H1 (cell line): Measurements from ENCODE around the gene LSM7. TPM values are rescaled to one million over a fixed set of nuclear protein-coding genes. Genes with fewer than 3 reads are reported as not detected.

ENCODE experiments used
- CTCF ChIA-PET: fragments of 300-600 bp; sonication (Branson Sonifier 250); formaldehyde crosslinking; loops from one replicate; lab custom pipeline; 2021; ENCODE audit not compliant: partially characterized antibody; lab: Charles Lee
- POLR2A ChIA-PET: fragments of 300-600 bp; sonication (Branson Sonifier 250); formaldehyde crosslinking; loops from one replicate; lab custom pipeline; 2021; ENCODE audit warnings: inconsistent platforms; ENCODE audit not compliant: partially characterized antibody; lab: Charles Lee
- DNase-seq, 2 experiments: peaks; one replicate each; pipeline versions ENCODE4 v3.0.0 to v3.0.0-alpha.2; 2010 to 2022; ENCODE audit warnings: low spot score in 2 of 2, low read depth in 1 of 2, mixed read lengths in 1 of 2
- FAIRE-seq: peaks from 2 replicates; lab custom pipeline; 2011; peaks lifted over from hg19 to GRCh38; lab: Jason Lieb, UNC
- H2AFZ ChIP-seq: 2 replicates; pipeline ENCODE4 v1.8.1; 2012; ENCODE audit warnings: low read length, inconsistent platforms
- H2AK5ac ChIP-seq: 2 replicates; pipeline ENCODE4 v1.6.1; 2013; ENCODE audit warnings: low read depth, low read length
- H2BK120ac ChIP-seq: replicated peaks from 2 replicates; pipeline ENCODE3; 2013; ENCODE audit warnings: low read depth, low read length, inconsistent platforms
- H2BK12ac ChIP-seq: 2 replicates; pipeline ENCODE4 v1.6.1; 2013; ENCODE audit warnings: low read depth, low read length
- H2BK15ac ChIP-seq: 2 replicates; pipeline ENCODE4 v1.6.1; 2013; ENCODE audit warnings: low read length
- H2BK20ac ChIP-seq: 2 replicates; pipeline ENCODE4 v1.6.1; 2013; ENCODE audit warnings: low read length
- H2BK5ac ChIP-seq: 2 replicates; pipeline ENCODE4 v1.6.1; 2013; ENCODE audit warnings: low read depth, low read length
- H3K14ac ChIP-seq: 2 replicates; pipeline ENCODE4 v1.6.1; 2013; ENCODE audit warnings: inconsistent platforms; ENCODE audit not compliant: insufficient read length
- H3K18ac ChIP-seq: 2 replicates; pipeline ENCODE4 v1.6.1; 2013; ENCODE audit warnings: low read length; ENCODE audit errors: extremely low read depth
- H3K23ac ChIP-seq: 2 replicates; pipeline ENCODE4 v1.6.1; 2013; ENCODE audit warnings: inconsistent platforms; ENCODE audit not compliant: insufficient read length
- H3K23me2 ChIP-seq: 2 replicates; pipeline ENCODE4 v1.6.1; 2013; ENCODE audit warnings: low read depth, low read length
- H3K27ac ChIP-seq: 2 replicates; pipeline ENCODE4 v1.6.1; 2011; ENCODE audit warnings: low read depth, low read length, inconsistent platforms
- H3K27me3 ChIP-seq, 4 experiments: replicated peaks in 1 of 4; 1 replicate in 1 of 4; 2 replicates in 3 of 4; pipeline versions ENCODE4 v1.6.1 to v1.8.1; 2011 to 2013; ENCODE audit warnings: low read length in 3 of 4, mild to moderate bottlenecking in 3 of 4, inconsistent platforms in 2 of 4, mixed read lengths in 2 of 4, moderate library complexity in 1 of 4; ENCODE audit not compliant: control insufficient read depth in 3 of 4, insufficient read depth in 3 of 4; ENCODE audit errors: extremely low read depth in 1 of 4
- H3K36me3 ChIP-seq, 4 experiments: 2 replicates each; pipeline versions ENCODE4 v1.6.1 to v1.8.1; 2011 to 2013; ENCODE audit warnings: mild to moderate bottlenecking in 4 of 4, low read length in 3 of 4, moderate library complexity in 2 of 4, control low read depth in 1 of 4, inconsistent platforms in 1 of 4; ENCODE audit not compliant: insufficient read depth in 4 of 4, control insufficient read depth in 2 of 4
- H3K4ac ChIP-seq: replicated peaks from 2 replicates; pipeline ENCODE3; 2013; ENCODE audit warnings: low read length, low read depth, mixed read lengths, inconsistent platforms; ENCODE audit not compliant: insufficient read length
- H3K4me1 ChIP-seq, 4 experiments: replicated peaks in 1 of 4; 1 replicate in 1 of 4; 2 replicates in 3 of 4; pipeline versions ENCODE4 v1.6.1 to v1.8.1; 2011 to 2013; ENCODE audit warnings: low read length in 3 of 4, inconsistent platforms in 2 of 4, mixed read lengths in 1 of 4; ENCODE audit not compliant: insufficient read depth in 4 of 4, control insufficient read depth in 3 of 4
- H3K4me2 ChIP-seq, 2 experiments: 2 replicates each; pipeline versions ENCODE4 v1.6.1 to v1.8.1; 2011 to 2013; ENCODE audit warnings: low read depth in 2 of 2, low read length in 2 of 2, control low read depth in 1 of 2, inconsistent platforms in 1 of 2, mild to moderate bottlenecking in 1 of 2; ENCODE audit not compliant: insufficient read depth in 1 of 2
- H3K4me3 ChIP-seq, 4 experiments: fragments of 200-600, 300-600 bp in 1 of 4; sonication (generic), shearing (Covaris generic), sonication (Bioruptor Twin) in 1 of 4; 2 replicates each; pipeline versions ENCODE4 v1.5.1 to v1.8.1; 2011 to 2016; ENCODE audit warnings: low read length in 4 of 4, low read depth in 3 of 4, control low read depth in 2 of 4, inconsistent platforms in 2 of 4, mild to moderate bottlenecking in 2 of 4, mixed read lengths in 1 of 4, moderate library complexity in 1 of 4; ENCODE audit not compliant: insufficient read depth in 2 of 4; ENCODE audit errors: extremely low read depth in 1 of 4
- H3K56ac ChIP-seq: replicated peaks from 2 replicates; pipeline ENCODE3; 2013; ENCODE audit warnings: low read depth, mild to moderate bottlenecking, mixed read lengths, low read length, inconsistent platforms; ENCODE audit not compliant: insufficient read length
- H3K79me1 ChIP-seq: 2 replicates; pipeline ENCODE4 v1.6.1; 2013; ENCODE audit warnings: low read depth, low read length, control low read depth
- H3K79me2 ChIP-seq, 2 experiments: 2 replicates each; pipeline versions ENCODE4 v1.6.1 to v1.8.1; 2012 to 2013; ENCODE audit warnings: low read length in 2 of 2, mild to moderate bottlenecking in 2 of 2, inconsistent platforms in 1 of 2; ENCODE audit not compliant: insufficient read depth in 2 of 2, control insufficient read depth in 1 of 2
- H3K9ac ChIP-seq, 4 experiments: replicated peaks in 1 of 4; 1 replicate in 1 of 4; 2 replicates in 3 of 4; pipeline versions ENCODE4 v1.6.1 to v1.8.1; 2011 to 2013; ENCODE audit warnings: low read depth in 3 of 4, low read length in 3 of 4, control low read depth in 2 of 4, mild to moderate bottlenecking in 2 of 4, moderate library complexity in 2 of 4, inconsistent platforms in 1 of 4; ENCODE audit errors: extremely low read depth in 1 of 4
- H3K9me3 ChIP-seq, 2 experiments: 2 replicates each; pipeline versions ENCODE4 v1.6.1 to v1.8.1; 2012 to 2013; ENCODE audit warnings: mild to moderate bottlenecking in 2 of 2, moderate library complexity in 2 of 2, control low read depth in 1 of 2, inconsistent platforms in 1 of 2, low read depth in 1 of 2, low read length in 1 of 2, mixed read lengths in 1 of 2; ENCODE audit not compliant: insufficient read depth in 2 of 2
- H4K20me1 ChIP-seq, 2 experiments: replicated peaks in 1 of 2; 2 replicates each; pipeline versions ENCODE3 to v1.8.1; 2011 to 2013; ENCODE audit warnings: inconsistent platforms in 2 of 2, low read length in 2 of 2, mild to moderate bottlenecking in 1 of 2; ENCODE audit not compliant: insufficient read depth in 2 of 2, control insufficient read depth in 1 of 2
- H4K5ac ChIP-seq: 2 replicates; pipeline ENCODE4 v1.6.1; 2013; ENCODE audit warnings: low read length, low read depth, mixed read lengths, inconsistent platforms; ENCODE audit not compliant: insufficient read length
- H4K8ac ChIP-seq: 2 replicates; pipeline ENCODE4 v1.8.0; 2013; ENCODE audit warnings: mild to moderate bottlenecking, moderate library complexity, low read length, inconsistent platforms; ENCODE audit not compliant: insufficient read depth; ENCODE audit errors: extremely low read depth
- H4K91ac ChIP-seq: replicated peaks from 2 replicates; pipeline ENCODE3; 2013; ENCODE audit warnings: low read length, mixed read lengths, inconsistent platforms; ENCODE audit not compliant: insufficient read length
- KDM4A ChIP-seq: IDR thresholded peaks from one replicate; pipeline ENCODE4 v1.7.1; 2012; ENCODE audit warnings: low read depth, mild to moderate bottlenecking, moderate library complexity, low read length, inconsistent platforms; ENCODE audit not compliant: severe bottlenecking
- RAD21 ChIP-seq, 2 experiments: IDR thresholded peaks in 1 of 2; conservative IDR thresholded peaks in 1 of 2; 2 replicates each; pipeline ENCODE4 v1.6.1; 2011; ENCODE audit warnings: low read depth in 2 of 2, low read length in 2 of 2, improper control_type of control experiment in 1 of 2, inconsistent platforms in 1 of 2, mild to moderate bottlenecking in 1 of 2, moderate library complexity in 1 of 2
- SP1 ChIP-seq: IDR thresholded peaks from 2 replicates; pipeline ENCODE4 v1.6.1; 2011; ENCODE audit warnings: low read depth, low read length
- SP2 ChIP-seq: IDR thresholded peaks from 2 replicates; pipeline ENCODE4 v1.6.1; 2012; ENCODE audit warnings: mild to moderate bottlenecking, low read length, inconsistent platforms
- WGBS, 2 experiments: shearing (Covaris generic) in 1 of 2; methylation state at CpG; one replicate each; pipeline versions ENCODE4 v1.1.6 to v1.1.7; 2013 to 2015; ENCODE audit warnings: low lambda C conversion rate in 2 of 2, mixed read lengths in 2 of 2, inconsistent platforms in 1 of 2, low coverage in 1 of 2, missing lambda C conversion rate in 1 of 2; ENCODE audit not compliant: insufficient replicate concordance in 2 of 2, insufficient coverage in 1 of 2, insufficient read length in 1 of 2; ENCODE audit errors: extremely low coverage in 1 of 2, missing lambda C conversion rate in 1 of 2; 5-methylcytosine and 5-hydroxymethylcytosine counted together
- polyA plus RNA-seq, 7 experiments: library from polyadenylated mRNA; depleted of rRNA in 3 of 7; stranded (reverse) in 5 of 7; unstranded in 2 of 7; fragments of >200 nt in 5 of 7; fragments of 200-250 nt in 2 of 7; gene quantifications; 1 replicate in 5 of 7; 2 replicates in 1 of 7; 4 replicates in 1 of 7; pipeline versions ENCODE4 v1.2.1 to v1.2.3, GENCODE V29; 2011 to 2013; ENCODE audit warnings: missing spikeins in 2 of 7, mixed read lengths in 2 of 7
- total RNA-seq: library from RNA; stranded (reverse); fragmentation: NEBNext Ultra II Directional; extraction: Animal tissue kit (Norgen Biotek cat#: 25700); gene quantifications from 2 replicates; pipeline ENCODE4 v1.2.1, GENCODE V29; 2021
- TF ChIP-seq, protein P1 (sequence below), 3 experiments: IDR thresholded peaks; 1 replicate in 2 of 3; 2 replicates in 1 of 3; pipeline versions ENCODE4 v1.5.1 to v1.6.1; 2011; ENCODE audit warnings: low read length in 3 of 3, mild to moderate bottlenecking in 3 of 3, inconsistent platforms in 2 of 3, low read depth in 1 of 3, moderate library complexity in 1 of 3; ENCODE audit not compliant: insufficient read depth in 1 of 3; ENCODE audit errors: control extremely low read depth in 1 of 3

Gene LSM7
- total and polyA plus RNA-seq, 2 of the 8 experiments (the other 6 are each of a cell fraction or from before 2014, with no cell fraction given) = 228 to 1,335 TPM

DNA sequence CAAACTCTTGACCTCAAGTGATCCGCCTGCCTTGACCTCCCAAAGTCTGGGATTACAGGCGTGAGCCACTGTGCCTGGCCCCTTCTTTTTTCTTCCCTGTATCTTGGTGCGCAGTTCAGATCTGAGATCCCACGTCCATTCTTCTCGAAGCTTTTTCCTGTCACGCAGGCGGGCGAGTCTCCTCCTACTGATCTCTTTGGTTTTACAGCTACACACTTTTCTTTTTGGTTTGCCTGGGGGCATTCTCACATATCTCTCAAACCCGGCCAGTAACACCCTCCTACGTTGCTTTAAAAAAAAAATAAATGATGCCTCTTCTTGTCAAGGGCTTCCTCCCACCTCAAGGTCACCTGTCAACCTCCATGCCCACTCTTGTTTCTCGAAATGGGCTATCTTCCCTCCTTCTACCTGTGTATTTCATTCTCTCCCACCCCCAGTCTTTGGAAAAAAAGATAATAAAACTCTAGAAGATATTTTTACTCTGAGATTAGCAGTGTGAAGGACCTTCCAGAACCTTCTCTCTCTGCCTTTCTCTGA lies 43.8 kb upstream of the LSM7 start:
- WGBS, 2 experiments = 87% methylated on average over 11 of the region's 11 CpGs; no CpG with 5 or more reads in 1 of the 2 experiments

More for the DNA sequence above, 43.8 kb upstream of the LSM7 start:
- Histone ChIP-seq H3K9me3 (peaks cover 0 to 2% of the 10 kb centered on the region in 2 experiments; a peak in 2 of 4 replicates), H2AFZ (no peak overlapping the region)
- no peak for TF ChIP-seq SP2
- no peak for TF ChIP-seq KDM4A
- no peak for TF ChIP-seq SP1
- no peak for TF ChIP-seq RAD21 (IDR thresholded peaks at IDR 0.05 in 1 of 2, conservative IDR thresholded peaks at IDR 0.05 in 1 of 2; ENCODE audit: low read depth in 2 of 2, low read length in 2 of 2)
- TF ChIP-seq, protein P1, sequence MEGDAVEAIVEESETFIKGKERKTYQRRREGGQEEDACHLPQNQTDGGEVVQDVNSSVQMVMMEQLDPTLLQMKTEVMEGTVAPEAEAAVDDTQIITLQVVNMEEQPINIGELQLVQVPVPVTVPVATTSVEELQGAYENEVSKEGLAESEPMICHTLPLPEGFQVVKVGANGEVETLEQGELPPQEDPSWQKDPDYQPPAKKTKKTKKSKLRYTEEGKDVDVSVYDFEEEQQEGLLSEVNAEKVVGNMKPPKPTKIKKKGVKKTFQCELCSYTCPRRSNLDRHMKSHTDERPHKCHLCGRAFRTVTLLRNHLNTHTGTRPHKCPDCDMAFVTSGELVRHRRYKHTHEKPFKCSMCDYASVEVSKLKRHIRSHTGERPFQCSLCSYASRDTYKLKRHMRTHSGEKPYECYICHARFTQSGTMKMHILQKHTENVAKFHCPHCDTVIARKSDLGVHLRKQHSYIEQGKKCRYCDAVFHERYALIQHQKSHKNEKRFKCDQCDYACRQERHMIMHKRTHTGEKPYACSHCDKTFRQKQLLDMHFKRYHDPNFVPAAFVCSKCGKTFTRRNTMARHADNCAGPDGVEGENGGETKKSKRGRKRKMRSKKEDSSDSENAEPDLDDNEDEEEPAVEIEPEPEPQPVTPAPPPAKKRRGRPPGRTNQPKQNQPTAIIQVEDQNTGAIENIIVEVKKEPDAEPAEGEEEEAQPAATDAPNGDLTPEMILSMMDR (IDR thresholded peaks at IDR 0.05; ENCODE audit: control extremely low read depth in 1 of 3, insufficient read depth in 1 of 3, low read depth in 1 of 3, low read length in 3 of 3) = no peak
- TF ChIP-seq, all 59 proteins: peak for 0
- Histone ChIP-seq H2BK20ac (no peak overlapping the region), H4K91ac (no peak overlapping the region), H3K79me1 (no peaks in the 10 kb centered on the region; the same call in 1 of the 2 replicates), H3K4me2 (no peak overlapping the region), H3K23me2 (no peaks in the 10 kb centered on the region), H4K8ac (no peak overlapping the region), H3K23ac (no peak overlapping the region), H3K79me2 (no peaks in the 10 kb centered on the region), H3K4me3 (no peak overlapping the region), H3K36me3 (no peaks in the 10 kb centered on the region), H4K20me1 (no peaks in the 10 kb centered on the region), H3K18ac (no peak overlapping the region), H2BK5ac (no peak overlapping the region), H3K9ac (no peak overlapping the region), H2AK5ac (no peak overlapping the region), H3K4ac (no peak overlapping the region), H3K4me1 (no peaks in the 10 kb centered on the region), H2BK12ac (no peak overlapping the region), H4K5ac (no peak overlapping the region), H3K14ac (no peak overlapping the region), H3K56ac (no peak overlapping the region), H2BK120ac (no peak overlapping the region), H3K27ac (no peak overlapping the region), H2BK15ac (no peak overlapping the region), H3K27me3 (no peaks in the 10 kb centered on the region)
- FAIRE-seq (no peak), DNase-seq (no peak)
- POLR2A ChIA-PET = interaction anchor here (1.0 to 1.4 kb wide), 2 partner anchors 23 to 44 kb away, joined by 4 read pairs; partner anchors contain the start of genes LSM7 and SPPL2B
- CTCF ChIA-PET = interaction anchor here (1.2 to 2.3 kb wide), 3 partner anchors 18 to 24 kb away, joined by 4 to 5 read pairs (median 5); no protein-coding TSS in a partner anchor
